Nephron progenitor cell (in vitro differentiated cells): ENCODE measurements around the gene BPIFB2.

ENCODE experiments used
- DNase-seq: peaks from one replicate; pipeline ENCODE4 v3.0.0; 2021
- H3K27ac Mint-ChIP-seq: 2 replicates; pipeline ENCODE4 v1.8.0; 2021; ENCODE audit warnings: mild to moderate bottlenecking, moderate library complexity, mixed read lengths
- H3K27me3 Mint-ChIP-seq: 2 replicates; pipeline ENCODE4 v1.8.0; 2021; ENCODE audit warnings: mild to moderate bottlenecking, low read depth, mixed read lengths; ENCODE audit not compliant: poor library complexity
- H3K36me3 Mint-ChIP-seq: 2 replicates; pipeline ENCODE4 v1.8.0; 2021; ENCODE audit warnings: low read depth, mixed read lengths
- H3K4me1 Mint-ChIP-seq: 2 replicates; pipeline ENCODE4 v1.8.0; 2021; ENCODE audit warnings: mixed read lengths
- H3K4me3 Mint-ChIP-seq: 2 replicates; pipeline ENCODE4 v1.8.0; 2021; ENCODE audit warnings: mild to moderate bottlenecking, moderate library complexity, mixed read lengths
- H3K9me3 Mint-ChIP-seq: 2 replicates; pipeline ENCODE4 v1.8.0; 2021; ENCODE audit warnings: mild to moderate bottlenecking, moderate library complexity, mixed read lengths
- TF ChIP-seq, protein P1 (sequence below): fragments of 200-600 bp; sonication (generic); IDR thresholded peaks from 2 replicates; pipeline ENCODE4 v1.5.0; 2021; ENCODE audit warnings: antibody characterized with exemption

Gene BPIFB2

DNA sequence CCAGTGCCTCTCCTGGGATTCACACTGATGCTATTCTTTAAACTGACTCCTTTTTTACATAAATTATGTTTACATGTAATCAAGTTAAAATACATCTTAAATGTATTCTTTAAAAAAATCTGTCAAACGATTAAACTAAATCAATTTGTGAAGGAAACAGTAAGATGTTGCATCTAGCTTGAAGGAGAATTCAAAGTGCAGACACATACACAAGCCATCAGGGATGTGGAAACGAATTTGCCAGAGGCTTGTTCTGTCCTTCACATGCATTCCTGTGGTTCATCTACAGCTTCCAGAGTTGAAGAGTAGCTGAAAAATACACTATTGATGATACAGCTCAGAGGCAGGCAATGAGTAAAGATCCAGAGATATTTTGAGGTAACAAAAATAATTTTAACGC, 38.9 kb downstream of the BPIFB2 start:
- H3K27me3 Mint-ChIP-seq = peaks cover 11% of the 10 kb centered on the region

DNA sequence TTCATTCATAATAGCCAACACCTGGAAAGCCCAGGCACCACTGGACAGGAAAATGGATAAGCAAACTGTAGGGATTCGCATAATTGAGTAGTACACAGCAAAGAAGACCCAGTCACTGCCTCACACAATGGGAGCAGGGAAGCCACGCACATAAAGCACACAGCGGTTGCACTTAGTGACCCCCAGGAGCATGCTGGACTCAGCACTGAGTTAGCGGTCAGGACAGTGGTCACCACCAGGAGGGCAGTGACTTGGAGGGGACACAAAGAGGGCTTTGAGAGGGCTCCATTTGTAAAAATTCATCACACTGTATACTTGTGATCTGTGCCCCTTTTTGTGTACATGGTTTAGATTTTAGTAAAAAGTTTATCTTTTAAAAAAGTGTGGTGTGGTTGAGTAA, 43.8 kb downstream of the BPIFB2 start:
- H3K9me3 Mint-ChIP-seq = peaks cover 5% of the 10 kb centered on the region
- no peaks in the 10 kb centered on the region for H3K36me3 Mint-ChIP-seq
- H3K27me3 Mint-ChIP-seq = peaks cover 14% of the 10 kb centered on the region
- TF ChIP-seq, protein P1, sequence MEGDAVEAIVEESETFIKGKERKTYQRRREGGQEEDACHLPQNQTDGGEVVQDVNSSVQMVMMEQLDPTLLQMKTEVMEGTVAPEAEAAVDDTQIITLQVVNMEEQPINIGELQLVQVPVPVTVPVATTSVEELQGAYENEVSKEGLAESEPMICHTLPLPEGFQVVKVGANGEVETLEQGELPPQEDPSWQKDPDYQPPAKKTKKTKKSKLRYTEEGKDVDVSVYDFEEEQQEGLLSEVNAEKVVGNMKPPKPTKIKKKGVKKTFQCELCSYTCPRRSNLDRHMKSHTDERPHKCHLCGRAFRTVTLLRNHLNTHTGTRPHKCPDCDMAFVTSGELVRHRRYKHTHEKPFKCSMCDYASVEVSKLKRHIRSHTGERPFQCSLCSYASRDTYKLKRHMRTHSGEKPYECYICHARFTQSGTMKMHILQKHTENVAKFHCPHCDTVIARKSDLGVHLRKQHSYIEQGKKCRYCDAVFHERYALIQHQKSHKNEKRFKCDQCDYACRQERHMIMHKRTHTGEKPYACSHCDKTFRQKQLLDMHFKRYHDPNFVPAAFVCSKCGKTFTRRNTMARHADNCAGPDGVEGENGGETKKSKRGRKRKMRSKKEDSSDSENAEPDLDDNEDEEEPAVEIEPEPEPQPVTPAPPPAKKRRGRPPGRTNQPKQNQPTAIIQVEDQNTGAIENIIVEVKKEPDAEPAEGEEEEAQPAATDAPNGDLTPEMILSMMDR = no peak
- no peaks in the 10 kb centered on the region for H3K4me1 Mint-ChIP-seq
- no peak for DNase-seq
- no peak overlapping the region for H3K27ac Mint-ChIP-seq
- H3K4me3 Mint-ChIP-seq = no peak overlapping the region

More for the DNA sequence above, 38.9 kb downstream of the BPIFB2 start:
- no peak for DNase-seq
- TF ChIP-seq, protein P1 = no peak
- no peaks in the 10 kb centered on the region for H3K36me3 Mint-ChIP-seq
- H3K4me3 Mint-ChIP-seq = no peak overlapping the region
- no peaks in the 10 kb centered on the region for H3K4me1 Mint-ChIP-seq
- H3K9me3 Mint-ChIP-seq = peaks cover 23% of the 10 kb centered on the region
- no peak overlapping the region for H3K27ac Mint-ChIP-seq

DNA sequence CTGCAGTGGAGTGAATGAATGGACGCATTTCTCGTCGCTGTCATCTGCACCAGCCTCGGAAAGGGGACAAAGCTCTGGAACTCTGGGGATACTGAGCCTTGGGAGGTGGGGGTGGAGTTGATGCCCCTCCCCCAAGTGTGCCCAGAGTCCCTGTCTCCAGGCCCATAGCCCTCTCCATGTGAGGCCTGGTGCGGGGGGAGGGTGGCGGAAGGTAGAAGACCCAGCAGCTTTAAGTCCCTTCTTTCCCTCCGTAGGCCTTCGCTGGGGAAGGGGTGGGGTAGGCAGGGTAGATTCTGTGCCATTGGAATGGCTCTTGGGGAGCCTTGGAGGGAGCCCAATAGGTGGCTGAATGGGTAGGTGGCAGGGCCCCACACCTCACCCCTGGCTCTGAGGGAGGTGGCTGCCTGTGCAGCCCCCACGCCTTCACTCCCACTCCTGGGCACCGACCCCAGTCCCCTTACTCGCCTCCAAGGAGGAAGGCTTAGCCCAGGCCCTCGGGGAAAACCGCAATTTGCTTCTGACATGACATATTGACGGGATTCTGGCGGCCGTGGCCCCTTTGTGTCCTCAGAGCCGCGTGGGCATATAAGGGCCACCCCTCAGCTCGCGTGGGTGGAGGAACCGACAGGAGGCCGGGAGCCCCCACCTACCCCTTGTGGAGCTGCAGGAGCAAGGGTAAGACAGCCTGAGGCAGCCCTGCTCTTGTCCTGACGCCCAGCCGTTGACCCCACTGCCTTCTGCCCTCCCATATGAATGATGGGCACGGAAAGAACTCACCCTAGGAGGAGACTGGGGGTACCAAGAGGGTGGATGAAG, 46.0 kb downstream of the BPIFB2 start, which contains the start of gene BPIFB3:
Gene BPIFB3, plus strand, starts transcription at position 613 of the 816 bp plus-strand sequence. CDS start 1,533 bp downstream, outside the sequence.
- Mint-ChIP-seq H3K36me3 (no peaks in the 10 kb centered on the region), H3K27ac (no peak within 1 kb of the TSS), H3K4me1 (no peaks in the 10 kb centered on the region), H3K9me3 (no peaks in the 10 kb centered on the region), H3K27me3 (peaks cover 23% of the 10 kb centered on the region), H3K4me3 (no peak within 1 kb of the TSS)
- TF ChIP-seq, protein P1 = no peak
- no peak for DNase-seq

DNA sequence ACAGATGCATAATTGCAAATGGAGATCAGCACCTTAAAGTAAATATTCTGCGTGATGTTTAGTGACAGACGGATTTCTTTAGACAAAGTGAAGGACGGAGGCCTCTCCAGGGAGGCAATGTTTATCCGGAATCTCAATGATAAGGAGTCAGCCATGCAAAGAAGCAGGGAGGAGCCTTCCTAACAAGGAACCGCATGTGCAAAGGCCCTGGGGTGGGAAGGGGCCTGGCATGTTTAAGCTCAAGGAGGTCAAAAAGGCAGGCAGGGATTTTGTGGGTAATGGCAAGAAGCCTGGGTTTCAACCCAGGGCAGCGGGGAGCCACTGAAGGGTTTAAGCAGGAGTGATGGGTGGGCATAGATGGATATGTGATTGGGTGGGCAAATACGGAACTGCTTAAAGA, 46.9 kb downstream of the BPIFB2 start:
- TF ChIP-seq, protein P1 = no peak
- Mint-ChIP-seq H3K36me3 (no peaks in the 10 kb centered on the region), H3K27ac (no peak overlapping the region), H3K4me3 (no peak overlapping the region), H3K9me3 (no peaks in the 10 kb centered on the region), H3K27me3 (peaks cover 23% of the 10 kb centered on the region), H3K4me1 (no peaks in the 10 kb centered on the region)
- DNase-seq = no peak

DNA sequence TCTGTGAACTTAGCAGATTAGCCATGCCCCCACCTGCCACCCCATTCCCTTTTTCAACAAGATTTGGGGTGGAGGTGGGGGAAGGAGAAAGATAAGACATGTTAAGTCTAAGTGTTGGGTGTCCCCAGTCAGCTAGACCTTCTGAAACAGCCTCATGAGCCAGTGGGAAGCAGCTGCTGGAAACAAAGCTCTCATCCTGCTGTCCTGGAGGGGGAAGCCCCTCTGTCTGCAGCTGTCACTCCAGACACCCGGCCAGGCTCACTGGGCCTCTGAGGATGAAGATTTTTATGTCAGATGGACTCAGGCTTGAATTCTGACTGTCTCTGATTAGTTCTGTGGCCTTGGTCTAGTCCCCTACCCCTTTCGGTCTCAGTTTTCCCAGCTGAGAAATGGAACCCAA, 47.3 kb downstream of the BPIFB2 start:
- Mint-ChIP-seq H3K4me3 (no peak overlapping the region), H3K27me3 (peaks cover 21% of the 10 kb centered on the region), H3K36me3 (no peaks in the 10 kb centered on the region), H3K27ac (no peak overlapping the region), H3K9me3 (no peaks in the 10 kb centered on the region), H3K4me1 (no peaks in the 10 kb centered on the region)
- DNase-seq = no peak
- TF ChIP-seq, protein P1 = no peak

DNA sequence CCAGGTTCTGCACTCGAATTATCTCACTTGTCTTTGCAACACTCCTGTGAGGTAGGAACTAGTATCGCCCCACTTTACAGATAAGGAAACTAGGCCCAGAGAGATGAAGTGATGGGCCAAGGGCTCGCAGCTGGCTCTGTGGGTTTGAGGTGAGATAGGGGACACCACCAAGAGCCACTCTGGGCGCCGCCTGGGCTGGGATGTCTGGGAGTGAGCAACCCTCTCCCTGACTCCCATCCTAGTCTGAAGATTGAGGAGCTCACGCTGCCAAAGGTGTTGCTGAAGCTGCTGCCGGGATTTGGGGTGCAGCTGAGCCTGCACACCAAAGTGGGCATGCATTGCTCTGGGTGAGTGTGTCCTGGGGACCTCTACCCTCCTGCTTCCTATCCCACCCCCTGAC, 51.6 kb downstream of the BPIFB2 start:
- Mint-ChIP-seq H3K9me3 (no peaks in the 10 kb centered on the region), H3K4me1 (peaks cover 4% of the 10 kb centered on the region)
- no peak for DNase-seq

More for the DNA sequence above, 51.6 kb downstream of the BPIFB2 start:
- Mint-ChIP-seq H3K27me3 (peaks cover 20% of the 10 kb centered on the region), H3K4me3 (no peak overlapping the region), H3K36me3 (no peaks in the 10 kb centered on the region), H3K27ac (no peak overlapping the region)
- TF ChIP-seq, protein P1 = no peak
